Retinal pigment epithelial cell (primary cell): ENCODE data around the gene TXNDC12.
"Not testable (repeated sequence)": the region's sequence is repeated elsewhere in the genome, so short reads cannot be mapped to it uniquely, and the experiment has no call there.

ENCODE experiments used
- DNase-seq: peaks from one replicate; pipeline ENCODE4 v3.0.0-alpha.2; 2010; ENCODE audit warnings: low read depth
- H3K4me3 ChIP-seq: 2 replicates; pipeline ENCODE4 v1.5.1; 2011; ENCODE audit warnings: mild to moderate bottlenecking, low read length, control low read depth, moderate library complexity
- CTCF ChIP-seq: conservative IDR thresholded peaks from 2 replicates; pipeline ENCODE4 v1.5.1; 2011; ENCODE audit warnings: low read depth, low read length, control low read depth, inconsistent platforms

The TXNDC12 gene

GRCh38 chr1:52055066-52055865 is at the start of gene TXNDC12:
TSS of gene TXNDC12 (minus strand) at chr1:52055191. CDS start at chr1:52055096, 95 bp downstream.
- H3K4me3 ChIP-seq: peak within 1 kb of the TSS; percentile 70
- DNase-seq: peak; percentile 75
- no peak for TF ChIP-seq CTCF

DNA sequence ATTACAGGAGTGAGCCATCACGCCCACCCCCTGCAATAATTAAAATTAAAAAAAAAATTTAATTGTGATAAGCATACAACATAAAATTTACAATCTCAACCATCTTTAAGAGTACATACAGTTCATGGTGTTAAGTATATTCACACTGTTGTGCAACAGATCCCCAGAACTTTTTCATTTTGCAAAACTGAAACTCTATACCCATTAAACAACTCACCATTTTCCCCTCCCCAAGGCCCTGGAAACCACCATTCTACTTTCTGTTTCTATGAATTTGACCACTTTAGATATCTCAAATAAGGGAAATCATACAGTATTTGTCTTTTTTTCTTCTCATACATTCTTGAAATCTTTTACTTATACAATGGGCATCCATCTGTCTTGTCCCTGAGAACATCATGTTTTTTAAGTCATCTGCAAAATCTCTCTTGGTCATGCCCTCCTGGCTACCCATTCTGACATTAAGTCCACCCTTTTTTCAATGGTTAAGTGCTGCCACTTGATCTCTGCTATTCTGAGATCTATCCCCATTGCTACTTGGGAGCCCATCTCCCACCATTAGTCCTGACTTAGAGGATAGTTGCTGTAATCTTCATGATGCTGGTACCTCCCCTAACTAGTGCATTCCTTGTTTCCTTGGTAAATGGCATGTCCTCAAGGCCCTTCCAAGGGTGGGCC is 47.5 kb upstream of the TXNDC12 start:
- no peak for TF ChIP-seq CTCF

GRCh38 chr1:52098139-52098871 is 43.3 kb upstream of the TXNDC12 start:
- no peak for TF ChIP-seq CTCF
- H3K4me3 ChIP-seq: no peak overlapping the region
- no peak for DNase-seq

More for the DNA sequence above, 47.5 kb upstream of the TXNDC12 start:
- H3K4me3 ChIP-seq: no peak overlapping the region
- no peak for DNase-seq

GRCh38 chr1:52096216-52096615 is 41.2 kb upstream of the TXNDC12 start:
- no peak for DNase-seq
- no peak overlapping the region for H3K4me3 ChIP-seq
- TF ChIP-seq CTCF: no peak

- not testable (repeated sequence) for DNase-seq, H3K4me3 ChIP-seq
Measured at GRCh38 chr1:52094300-52094699, 39.3 kb upstream of the TXNDC12 start.

GRCh38 chr1:52087892-52088291 is 32.9 kb upstream of the TXNDC12 start:
- not testable (repeated sequence) for DNase-seq, H3K4me3 ChIP-seq

GRCh38 chr1:52080014-52080415 is 25.0 kb upstream of the TXNDC12 start:
- no peak overlapping the region for H3K4me3 ChIP-seq
- no peak for TF ChIP-seq CTCF
- no peak for DNase-seq

- H3K4me3 ChIP-seq, DNase-seq: not testable (repeated sequence)
Measured at GRCh38 chr1:52077277-52077676, 22.3 kb upstream of the TXNDC12 start.
